Dedifferentiated amniotic fluid mesenchymal stem cell (primary cell): ENCODE data around the gene ITSN1.
A peak's percentile ranks its signal among the peaks of the same experiment; 100 is the strongest.
"Not testable (repeated sequence)": the region's sequence is repeated elsewhere in the genome, so short reads cannot be mapped to it uniquely, and the experiment has no call there.

Experiments
- DNase-seq: peaks from one replicate; pipeline ENCODE4 v3.0.0-alpha.2; 2016; ENCODE audit errors: extremely low spot score

The ITSN1 gene

DNA sequence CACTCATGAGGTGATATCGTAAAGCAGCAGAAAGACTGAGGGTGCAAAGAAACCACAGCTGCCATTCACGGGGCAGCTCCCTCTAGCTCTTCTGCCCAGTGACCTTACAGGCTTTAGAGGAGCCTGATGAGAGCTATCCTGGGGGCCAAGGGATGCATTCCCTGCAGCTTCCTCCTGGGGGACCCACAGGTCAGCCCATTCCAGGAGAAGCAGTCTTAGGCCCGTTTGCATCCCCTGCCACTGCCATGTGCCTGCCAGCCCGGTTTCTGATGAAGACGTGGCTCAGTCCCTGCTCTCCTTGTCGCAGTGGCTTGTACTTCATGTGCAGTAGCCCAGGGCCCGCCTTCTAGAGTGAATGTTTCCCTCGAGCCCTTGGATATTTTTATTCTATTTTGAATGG, 250.6 kb downstream of the ITSN1 start:
- no peak for DNase-seq

DNA sequence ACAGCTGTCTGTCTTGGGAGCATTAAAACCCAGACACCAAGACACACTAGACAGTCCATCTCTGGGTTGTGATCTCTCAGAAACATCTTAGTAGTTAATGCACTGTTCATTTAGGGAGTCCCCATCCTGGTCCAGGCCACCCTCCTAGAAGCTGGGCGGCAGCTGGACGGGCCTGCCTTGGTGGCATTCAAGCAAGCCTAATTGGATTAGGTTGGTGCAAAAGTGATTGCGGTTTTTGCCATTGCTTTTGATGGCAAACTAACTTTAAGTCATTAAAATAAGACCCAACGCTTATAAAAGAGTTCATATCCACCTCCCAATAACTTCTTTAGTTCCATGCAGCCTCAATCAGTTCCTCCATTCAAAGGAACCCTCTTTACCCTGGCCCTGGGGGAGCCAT, 251.6 kb downstream of the ITSN1 start:
- no peak for DNase-seq

DNA sequence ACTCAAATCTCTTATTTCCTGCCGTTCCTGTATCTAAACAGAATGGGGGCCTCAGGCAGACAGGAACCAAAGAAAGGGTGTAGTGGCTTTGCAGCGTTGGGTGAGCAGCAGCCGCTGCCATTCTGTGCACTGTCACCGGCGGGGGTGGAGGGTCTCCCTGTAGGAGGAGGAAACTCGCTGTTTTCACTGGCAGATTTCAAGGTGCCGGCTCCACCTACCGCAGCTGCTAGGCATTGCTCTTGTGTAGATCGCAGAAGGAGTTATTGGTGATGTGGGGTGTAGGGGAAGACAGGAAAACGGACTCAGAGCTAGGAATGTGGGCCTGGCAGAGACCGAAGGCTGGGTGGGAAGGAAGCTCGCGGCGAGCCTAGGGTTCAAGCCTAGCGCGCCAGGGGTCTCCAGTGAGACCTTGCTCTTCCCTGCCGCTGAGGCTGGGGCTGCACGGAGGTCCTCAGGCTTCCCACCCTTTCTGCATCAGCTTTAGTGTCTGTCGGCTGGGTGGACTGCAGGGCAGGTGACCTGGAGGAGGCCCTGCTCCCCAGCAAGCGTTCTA, 252.5 kb downstream of the ITSN1 start:
- peak; percentile 86 for DNase-seq

DNA sequence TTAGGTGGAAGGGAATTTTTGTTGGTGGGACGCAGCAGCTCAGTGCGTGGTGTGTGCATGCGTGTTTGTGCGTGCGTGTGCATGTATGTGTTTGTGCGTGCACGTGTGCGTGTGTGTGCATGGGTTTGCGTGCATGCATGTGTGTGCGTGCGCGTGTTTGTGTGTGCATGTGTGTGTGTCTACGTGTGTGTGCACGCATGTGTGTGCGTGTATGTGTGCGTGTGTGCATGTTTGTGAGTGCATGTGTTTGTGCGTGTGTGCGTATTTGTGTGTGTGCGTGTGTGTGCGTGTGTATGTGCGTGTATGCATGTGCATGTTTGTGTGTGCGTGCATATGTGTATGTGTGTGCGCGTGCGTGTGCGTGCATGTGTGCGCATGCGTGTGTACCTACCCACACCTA, 253.1 kb downstream of the ITSN1 start:
- DNase-seq, result no peak

DNA sequence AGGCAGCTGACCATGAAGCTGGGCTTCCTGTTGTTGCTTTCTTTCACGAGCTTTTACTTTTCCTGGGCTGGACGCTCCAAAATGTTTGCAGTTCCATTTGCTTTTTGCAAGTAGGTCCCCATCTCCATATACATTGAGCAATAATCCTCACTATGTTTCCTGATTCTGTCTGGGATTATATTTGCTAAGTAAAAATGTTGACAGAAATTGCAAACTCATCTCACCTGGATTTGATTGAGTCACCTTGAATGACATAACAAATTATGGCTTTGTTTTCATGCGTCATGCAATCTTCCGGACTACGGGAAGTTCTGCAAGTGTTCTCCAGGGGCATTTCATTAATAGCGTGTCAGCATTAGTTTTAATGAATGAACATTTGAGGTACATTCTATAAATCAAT, 254.4 kb downstream of the ITSN1 start:
- no peak for DNase-seq

DNA sequence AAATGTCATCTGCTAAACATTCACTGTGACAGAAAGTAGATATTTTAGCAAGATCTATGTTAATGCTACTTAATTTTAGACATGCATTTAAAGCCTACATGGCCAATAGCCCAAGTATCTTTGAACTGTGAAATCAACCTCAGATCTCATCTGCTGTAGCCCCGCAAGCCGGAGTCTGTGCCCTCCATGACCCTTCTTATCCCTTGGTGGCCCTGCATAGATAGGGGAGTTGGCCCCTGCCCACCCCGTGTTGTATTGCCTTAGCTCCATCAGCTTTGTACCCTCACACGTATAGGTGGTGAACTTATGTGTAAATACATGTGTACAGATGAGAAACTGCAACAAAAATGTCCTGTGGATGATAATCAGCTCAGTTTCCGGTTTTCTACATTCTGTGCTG, 254.8 kb downstream of the ITSN1 start:
- no peak for DNase-seq

DNA sequence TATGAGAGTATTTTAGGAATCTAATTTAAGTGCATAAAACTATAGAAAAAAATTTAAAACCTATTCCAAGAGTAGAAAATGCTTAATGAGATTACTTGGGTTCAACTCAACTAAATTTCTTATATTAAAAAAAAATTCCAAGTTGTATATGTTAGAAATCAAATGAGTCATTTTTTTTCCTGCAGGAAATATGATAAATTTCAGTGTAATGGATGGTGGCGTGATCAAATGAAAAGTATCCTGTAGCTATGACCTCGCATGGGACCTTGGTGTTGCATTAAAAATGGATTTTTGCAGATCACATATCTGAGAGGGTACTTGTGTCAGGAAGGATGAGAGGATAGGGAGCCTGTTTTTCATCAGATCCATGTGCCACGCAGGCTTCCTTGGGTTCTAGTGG, 255.4 kb downstream of the ITSN1 start:
- DNase-seq, result no peak

DNA sequence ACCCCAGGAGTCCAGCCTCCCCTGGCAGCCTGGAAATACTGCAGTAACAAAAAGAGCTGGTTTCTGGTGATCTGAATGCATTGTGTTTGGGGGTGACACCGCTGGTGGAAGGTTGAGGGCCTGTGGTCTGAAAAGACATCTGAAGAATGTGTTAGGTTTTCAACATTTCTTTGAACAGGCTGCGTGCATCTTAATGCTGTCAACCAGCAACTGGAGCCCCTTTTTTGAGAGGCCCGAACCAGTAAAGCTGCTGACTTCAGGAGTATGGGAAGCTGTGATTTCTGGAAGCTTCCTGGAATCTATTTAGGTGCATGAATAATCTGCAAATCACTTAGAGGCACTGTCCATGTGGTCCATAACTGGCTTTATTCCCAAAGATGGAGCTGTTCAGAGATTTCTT, 256.3 kb downstream of the ITSN1 start:
- no peak for DNase-seq

DNA sequence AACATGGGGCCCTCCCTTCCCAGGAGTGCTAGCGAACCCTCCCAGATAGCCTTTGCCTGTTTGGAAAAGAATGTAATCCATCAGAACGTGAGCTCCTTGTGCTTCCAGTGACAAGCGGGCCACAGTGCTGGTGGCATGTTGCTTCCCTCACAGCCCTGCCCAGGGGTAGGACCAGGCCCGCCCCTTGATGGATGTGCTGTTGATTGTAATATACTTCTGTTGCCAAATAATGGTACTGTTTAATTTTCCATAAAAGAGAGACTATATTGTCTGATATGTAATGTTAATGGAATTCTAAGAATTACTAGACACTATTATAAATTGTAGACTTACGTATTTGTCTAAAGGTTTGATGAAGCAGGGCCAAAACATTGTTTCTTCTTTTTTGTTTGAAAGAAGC, 256.9 kb downstream of the ITSN1 start:
- no peak for DNase-seq

DNA sequence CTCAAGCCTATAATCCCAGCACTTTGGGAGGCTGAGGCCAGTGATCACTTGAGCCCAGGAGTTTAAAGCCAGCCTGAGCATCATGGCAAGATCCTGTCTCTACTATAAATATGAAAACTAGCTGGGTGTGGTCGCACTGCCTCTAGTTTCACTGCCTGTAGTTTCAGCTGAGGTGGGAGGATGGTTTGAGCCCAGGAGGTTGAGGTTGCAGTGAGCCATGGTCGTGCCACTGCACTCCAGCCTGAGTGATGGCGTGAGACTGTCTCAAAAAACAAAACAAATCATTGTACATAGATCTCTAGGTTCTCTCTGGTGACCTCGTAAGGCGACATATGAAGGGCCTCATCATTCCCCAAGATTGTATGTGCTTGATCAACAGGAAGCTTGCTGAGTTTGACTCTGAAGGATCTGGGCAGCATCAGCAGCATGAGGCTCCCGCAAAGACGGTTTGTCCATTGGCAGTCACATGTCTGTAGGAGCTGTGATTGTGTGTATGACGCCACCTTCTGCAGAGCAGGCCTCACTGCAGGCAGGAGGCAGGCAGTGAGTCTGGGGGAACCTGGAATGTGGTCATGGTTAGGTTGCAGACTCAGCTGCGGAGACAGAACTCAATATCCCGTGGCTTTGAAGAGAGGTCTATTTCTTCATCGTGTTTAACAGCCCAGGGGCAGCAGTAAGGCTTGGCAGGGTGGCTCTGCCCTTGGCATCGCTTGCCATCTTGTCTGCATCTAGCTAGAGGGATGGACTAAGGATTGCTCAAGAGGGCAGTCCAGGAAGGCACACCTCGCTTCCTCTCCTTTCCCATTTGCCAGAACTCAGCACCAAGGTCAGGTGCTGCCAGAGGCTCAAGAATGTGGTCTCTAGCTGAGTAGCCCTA, 259.3 kb downstream of the ITSN1 start:
- peak; percentile 31 for DNase-seq

DNA sequence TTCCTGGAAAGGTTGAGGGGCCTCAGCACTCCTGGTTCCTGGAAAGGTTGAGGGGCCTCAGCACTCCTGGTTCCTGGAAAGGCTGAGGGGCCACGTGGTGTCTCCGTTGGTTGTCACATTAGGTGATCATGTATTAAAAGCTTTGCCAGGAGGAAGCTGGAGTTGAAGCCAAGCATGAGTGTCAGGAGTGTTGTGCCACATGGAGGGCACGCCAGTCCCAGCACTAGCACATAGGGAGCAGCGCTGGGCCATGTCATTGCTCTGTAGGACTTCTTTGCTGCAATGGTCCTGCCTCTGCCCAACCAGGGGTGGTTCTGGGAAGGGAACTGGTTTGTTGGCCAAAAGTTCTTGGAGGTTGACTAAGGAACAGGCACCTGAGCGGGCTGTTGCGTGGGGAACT, 260.0 kb downstream of the ITSN1 start:
- no peak for DNase-seq

DNA sequence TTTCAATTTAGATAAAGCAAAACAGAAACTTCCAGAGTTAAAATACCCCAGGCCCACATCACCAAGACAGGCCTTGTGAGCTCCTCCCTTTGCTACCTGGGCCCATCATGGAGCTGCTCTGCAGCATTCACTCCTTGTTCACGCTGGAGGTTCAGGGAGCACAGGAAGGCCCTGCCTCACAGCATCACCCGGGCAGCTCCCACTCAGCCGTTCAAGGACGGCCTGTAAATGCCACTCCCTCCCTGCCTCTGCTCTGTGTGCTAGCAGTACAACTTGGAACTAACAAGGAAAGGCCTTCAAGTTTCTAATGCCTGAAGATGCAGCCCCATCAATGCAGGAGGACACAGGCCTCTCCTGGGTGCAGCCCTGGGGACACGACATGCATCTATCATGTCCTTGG, 261.7 kb downstream of the ITSN1 start:
- no peak for DNase-seq

DNA sequence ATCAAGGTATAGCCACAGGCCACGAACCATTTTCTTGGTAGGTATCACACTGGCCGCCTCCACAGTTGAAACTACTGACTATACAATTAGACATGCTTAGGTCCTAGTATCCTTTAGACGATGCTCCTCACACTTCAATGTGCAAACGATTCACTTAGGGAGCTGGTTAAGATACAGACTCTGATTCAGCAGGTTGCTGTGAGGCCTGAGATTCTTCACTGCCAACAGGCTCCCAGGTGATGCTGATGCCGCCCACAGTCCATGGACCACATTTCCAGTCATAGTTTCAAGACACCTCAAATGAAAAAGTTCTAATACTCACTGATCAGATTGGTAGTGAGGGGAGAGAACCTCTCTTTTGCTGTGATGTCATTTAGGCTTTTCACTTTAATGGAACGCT, 266.5 kb downstream of the ITSN1 start:
- DNase-seq, result no peak

DNA sequence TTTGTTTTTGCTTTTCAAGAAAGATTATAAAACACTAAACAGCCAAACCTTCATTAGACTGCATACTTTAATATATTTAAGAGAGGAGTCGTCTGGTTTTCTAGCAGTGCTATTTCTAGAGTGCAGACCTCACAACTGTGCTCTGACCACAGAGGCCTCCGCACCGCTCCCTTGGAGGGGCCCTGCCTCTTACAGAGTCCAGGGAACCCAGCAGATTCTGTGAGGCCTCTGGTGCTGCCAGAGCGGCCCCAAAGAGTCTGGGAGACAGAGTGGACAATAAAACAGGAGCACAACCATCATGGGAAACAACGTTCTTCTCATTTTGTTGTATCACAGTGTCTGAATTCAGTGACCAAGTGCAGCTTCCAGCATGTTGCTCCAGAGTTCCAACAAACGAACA, 267.5 kb downstream of the ITSN1 start:
- no peak for DNase-seq

DNA sequence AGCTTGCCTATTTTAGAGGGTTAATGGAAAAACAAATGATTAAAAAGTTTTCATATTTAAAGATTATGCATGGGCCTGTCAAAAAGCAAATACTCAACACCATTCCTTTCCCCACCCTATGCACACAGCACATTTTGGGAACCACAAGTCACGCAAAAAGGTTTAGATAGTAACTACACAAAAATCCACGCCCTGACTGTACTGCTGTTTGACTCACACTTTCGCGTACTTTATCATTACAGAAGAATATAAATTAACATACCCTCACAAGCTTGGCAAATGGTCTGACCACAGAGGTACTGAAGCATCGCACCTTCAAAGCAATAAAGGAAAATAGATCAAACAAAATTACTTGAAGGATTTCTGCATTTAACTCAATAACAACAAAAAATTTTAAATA, 271.9 kb downstream of the ITSN1 start:
- no peak for DNase-seq

DNA sequence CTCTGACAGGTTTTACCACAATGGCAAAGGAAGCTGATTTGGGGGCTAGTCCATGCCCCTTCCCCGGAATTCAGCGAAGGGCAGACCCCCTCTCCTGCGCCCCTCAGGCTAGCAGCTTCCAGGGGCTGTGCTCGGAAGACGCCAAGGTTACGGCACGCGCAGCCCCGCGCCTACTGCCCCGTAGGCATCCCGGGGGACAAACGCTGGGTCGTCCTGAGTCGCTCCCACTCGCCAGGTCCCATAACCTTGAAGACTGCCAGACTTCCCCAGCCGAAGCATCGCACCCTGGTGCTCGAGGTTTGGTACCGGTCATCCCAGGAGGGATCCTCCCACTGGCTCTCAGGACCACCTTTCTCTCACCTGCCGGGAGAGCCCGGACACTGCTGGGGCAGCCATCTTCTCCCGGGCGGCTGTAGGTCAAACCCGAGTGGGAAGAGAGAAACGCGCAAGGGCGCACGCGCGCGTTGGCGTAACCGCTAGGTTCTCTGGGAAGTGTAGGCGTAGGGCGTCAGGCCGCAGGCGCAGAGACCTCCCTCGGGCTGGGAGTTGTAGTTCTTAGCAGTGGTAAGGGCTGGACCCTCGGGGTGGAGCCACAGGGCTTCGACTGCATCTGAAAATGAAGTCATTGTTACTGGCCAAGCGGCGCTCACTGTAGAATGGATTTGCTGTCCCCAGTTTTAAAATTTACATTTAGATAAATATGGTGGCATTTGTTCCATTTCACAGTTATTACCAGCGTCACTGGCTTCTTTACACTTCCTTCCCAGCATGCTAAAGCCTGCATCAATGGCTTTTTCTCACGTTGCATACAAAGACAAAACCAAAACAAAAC, 273.3 kb downstream of the ITSN1 start, which contains the start of gene ATP5PO:
Gene ATP5PO (minus strand): TSS at position 437 of the 832 bp plus-strand sequence. CDS start 41 bp downstream, at position 396.
- peak; percentile 98 for DNase-seq

DNA sequence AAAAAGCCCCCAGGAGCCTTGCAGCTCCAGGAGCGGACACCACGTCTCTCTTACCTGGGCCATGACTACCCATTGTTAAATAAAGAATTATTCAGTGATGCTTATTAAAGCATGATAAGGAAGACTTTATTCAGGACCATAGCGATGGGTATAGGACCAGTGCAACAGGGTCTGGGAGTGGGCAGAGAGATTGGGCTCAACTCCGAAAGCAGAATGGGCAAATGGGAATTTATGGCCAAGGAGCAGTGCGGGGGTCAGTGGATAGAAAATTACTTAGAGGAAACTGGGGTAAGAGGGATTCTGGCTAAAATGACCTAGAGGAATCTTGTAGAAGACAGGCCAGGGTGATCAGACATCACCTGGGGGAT, 273.9 kb downstream of the ITSN1 start:
- no peak for DNase-seq

DNA sequence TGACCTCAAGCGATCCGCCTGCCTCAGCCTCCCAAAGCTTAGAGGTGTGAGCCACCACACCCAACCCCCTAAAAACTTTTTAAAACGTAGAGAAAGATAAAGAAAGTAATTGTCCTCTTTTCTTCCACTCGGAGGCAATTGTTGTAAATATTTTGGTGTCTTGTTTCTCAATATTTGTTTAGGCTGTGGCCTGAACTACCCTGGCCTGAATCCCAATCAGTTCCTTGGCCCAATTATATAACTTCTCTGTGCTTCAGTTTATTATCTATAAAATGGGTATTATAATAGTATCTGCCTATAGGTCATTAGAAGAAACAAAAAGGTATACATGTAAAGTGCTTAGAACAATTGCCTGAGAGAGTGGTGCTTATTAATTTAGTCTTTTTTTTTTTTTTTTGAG, 275.1 kb downstream of the ITSN1 start:
- no peak for DNase-seq

DNA sequence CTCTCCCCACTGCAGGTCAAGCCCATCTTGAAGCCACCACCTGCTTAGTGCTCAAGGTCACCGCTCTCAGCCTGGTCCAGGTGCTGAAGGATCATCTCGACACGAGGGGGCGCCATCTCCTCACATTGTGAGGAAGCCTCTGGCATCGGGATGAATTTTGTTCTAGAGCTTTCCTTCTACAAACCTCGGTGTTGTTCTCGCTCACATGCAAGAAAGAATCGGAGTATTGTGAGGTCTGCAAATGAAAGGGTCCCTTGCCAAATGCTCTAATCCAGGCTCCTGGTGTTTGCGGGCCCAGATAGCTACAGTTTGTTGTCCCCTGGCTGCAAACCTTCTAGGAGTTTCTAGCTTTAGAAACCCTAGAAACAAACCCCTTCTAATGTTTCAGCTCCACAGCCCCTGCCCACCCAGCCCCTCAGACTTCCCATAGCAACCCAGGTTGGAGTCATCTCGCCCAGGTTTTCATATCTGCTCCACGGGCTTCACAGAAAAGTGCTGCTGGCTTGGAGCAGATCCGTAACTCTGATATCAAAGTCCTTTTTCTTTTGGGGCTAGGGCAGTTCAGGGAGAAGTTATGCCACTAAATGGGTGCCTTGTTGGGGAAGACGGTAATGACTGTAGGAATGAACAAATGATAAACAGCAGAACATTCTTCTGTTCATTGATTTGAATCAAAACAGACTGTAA, 281.9 kb downstream of the ITSN1 start:
- peak; percentile 80 for DNase-seq

DNA sequence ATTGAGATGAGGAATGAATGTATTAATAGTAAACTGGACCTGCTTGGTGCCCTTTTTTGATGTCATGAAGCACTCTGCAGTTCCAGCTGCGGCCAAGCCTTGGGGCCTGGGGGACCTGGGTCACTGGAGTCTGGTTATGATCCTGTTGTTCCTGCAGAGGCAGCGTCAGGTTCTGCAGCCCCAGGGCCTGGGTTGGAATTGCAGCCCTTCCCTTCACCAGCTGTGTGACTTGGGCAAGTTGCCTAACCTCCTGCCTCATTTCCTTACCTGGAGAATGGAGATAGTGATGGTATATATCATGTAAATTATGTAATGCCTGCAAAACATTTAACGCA, 282.4 kb downstream of the ITSN1 start:
- no peak for DNase-seq

DNA sequence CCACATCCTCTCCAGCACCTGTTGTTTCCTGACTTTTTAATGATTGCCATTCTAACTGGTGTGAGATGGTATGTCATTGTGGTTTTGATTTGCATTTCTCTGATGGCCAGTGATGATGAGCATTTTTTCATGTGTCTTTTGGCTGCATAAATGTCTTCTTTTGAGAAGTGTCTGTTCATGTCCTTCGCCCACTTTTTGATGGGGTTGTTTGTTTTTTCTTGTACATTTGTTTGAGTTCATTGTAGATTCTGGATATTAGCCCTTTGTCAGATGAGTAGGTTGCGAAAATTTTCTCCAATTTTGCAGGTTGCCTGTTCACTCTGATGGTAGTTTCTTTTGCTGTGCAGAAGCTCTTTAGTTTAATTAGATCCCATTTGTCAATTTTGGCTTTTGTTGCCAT, 283.9 kb downstream of the ITSN1 start:
- DNase-seq, result not testable (repeated sequence)
